Caco-2 (cell line): Measurements from ENCODE around the gene HESX1. TPM values are rescaled to one million over a fixed set of nuclear protein-coding genes. Genes with fewer than 3 reads are reported as not detected.

ENCODE experiments used
- Bru-seq: library from RNA; stranded (reverse); fragments of 400-500 nt; gene quantifications from one replicate; lab custom pipeline; 2021; lab: Mats Ljungman, UMichigan
- BruChase-seq, 2 experiments: library from RNA; stranded (reverse); fragments of 400-500 nt; gene quantifications; one replicate each; lab custom pipeline; 2021; lab: Mats Ljungman, UMichigan
- BruUV-seq: library from RNA; stranded (reverse); fragments of 400-500 nt; replicated peaks from 2 replicates; lab custom pipeline; 2021; lab: Mats Ljungman, UMichigan
- CTCF ChIA-PET: fragments of 300-600 bp; sonication (Branson Sonifier 250); formaldehyde crosslinking; loops from one replicate; lab custom pipeline; 2022; ENCODE audit warnings: antibody characterized with exemption; lab: Charles Lee
- POLR2A ChIA-PET: fragments of 300-600 bp; sonication (Branson Sonifier 250); formaldehyde crosslinking; loops from one replicate; lab custom pipeline; 2022; ENCODE audit warnings: antibody characterized with exemption; lab: Charles Lee
- DNase-seq, 2 experiments: peaks; one replicate each; pipeline versions ENCODE4 v3.0.0 to v3.0.0-alpha.2; 2020 to 2022
- H3K27me3 ChIP-seq: replicated peaks from 2 replicates; pipeline ENCODE4 v1.6.0; 2011; ENCODE audit warnings: low read length; ENCODE audit not compliant: control insufficient read depth, insufficient read depth
- H3K36me3 ChIP-seq: 2 replicates; pipeline ENCODE4 v1.5.1; 2011; ENCODE audit warnings: low read length; ENCODE audit not compliant: control insufficient read depth, insufficient read depth
- H3K4me1 ChIP-seq: fragments of 250-450 bp; sonication (Bioruptor Pico); 2 replicates; pipeline ENCODE4 v1.5.1; 2020; ENCODE audit warnings: mild to moderate bottlenecking
- H3K4me3 ChIP-seq: 2 replicates; pipeline ENCODE4 v1.5.1; 2011; ENCODE audit warnings: low read depth, mild to moderate bottlenecking, control low read depth, low read length
- H3K9me3 ChIP-seq: fragments of 250-450 bp; sonication (Bioruptor Pico); 2 replicates; pipeline ENCODE4 v1.5.1; 2020; ENCODE audit warnings: mild to moderate bottlenecking, moderate library complexity
- H3K27ac Mint-ChIP-seq: one replicate; pipeline ENCODE4 v1.8.0; 2022; ENCODE audit warnings: mixed read lengths; ENCODE audit not compliant: unreplicated experiment
- H3K27me3 Mint-ChIP-seq: one replicate; pipeline ENCODE4 v1.8.0; 2022; ENCODE audit warnings: mixed read lengths; ENCODE audit not compliant: insufficient read depth, unreplicated experiment
- H3K36me3 Mint-ChIP-seq: one replicate; pipeline ENCODE4 v1.8.0; 2022; ENCODE audit warnings: mild to moderate bottlenecking, mixed read lengths; ENCODE audit not compliant: insufficient read depth, unreplicated experiment
- H3K4me1 Mint-ChIP-seq: one replicate; pipeline ENCODE4 v1.8.0; 2022; ENCODE audit warnings: low read depth, mixed read lengths; ENCODE audit not compliant: unreplicated experiment
- H3K4me3 Mint-ChIP-seq: one replicate; pipeline ENCODE4 v1.8.0; 2022; ENCODE audit warnings: mild to moderate bottlenecking, moderate library complexity, mixed read lengths; ENCODE audit not compliant: unreplicated experiment
- H3K9me3 Mint-ChIP-seq: one replicate; pipeline ENCODE4 v1.8.0; 2022; ENCODE audit warnings: mixed read lengths; ENCODE audit not compliant: unreplicated experiment
- intact Hi-C: fragments of 100-400 bp; cut with micrococcal nuclease; formaldehyde crosslinking; loops from one replicate; pipeline ENCODE4 v1.10.0; 2022; ENCODE audit not compliant: unreplicated experiment
- long read RNA-seq: library from polyadenylated mRNA; stranded (forward); transcript quantifications from one replicate; pipeline ENCODE4 v2.0.0, GENCODE V29; 2022
- total RNA-seq: library from RNA; stranded (reverse); gene quantifications from 2 replicates; pipeline ENCODE4 v1.2.3, GENCODE V29; 2022
- TF ChIP-seq, protein P1 (sequence below), 2 experiments: fragments of 200-600 bp in 1 of 2; IDR thresholded peaks; 1 replicate in 1 of 2; 2 replicates in 1 of 2; pipeline versions ENCODE4 v1.5.1 to v1.8.0; 2011 to 2022; ENCODE audit warnings: antibody characterized with exemption in 1 of 2, control low read depth in 1 of 2, inconsistent platforms in 1 of 2, low read depth in 1 of 2, low read length in 1 of 2, mild to moderate bottlenecking in 1 of 2, moderate library complexity in 1 of 2; ENCODE audit not compliant: insufficient read depth in 1 of 2, severe bottlenecking in 1 of 2, unreplicated experiment in 1 of 2

The HESX1 gene
- total RNA-seq: 1.2 and 1.5 TPM in 2 replicates
- Bru-seq, nascent RNA: percentile 39 among the genes with signal in this experiment
- percentile 36 among the genes with signal in this experiment for BruChase-seq, experiment 1, labeled RNA remaining after a 2-hour chase
- percentile 41 among the genes with signal in this experiment for BruChase-seq, experiment 2, labeled RNA remaining after a 6-hour chase
- long read RNA-seq, partial matches to known transcripts: 0 of 6 reads
- long read RNA-seq, other reads (novel, unspliced or antisense): 6 of 6 reads

DNA sequence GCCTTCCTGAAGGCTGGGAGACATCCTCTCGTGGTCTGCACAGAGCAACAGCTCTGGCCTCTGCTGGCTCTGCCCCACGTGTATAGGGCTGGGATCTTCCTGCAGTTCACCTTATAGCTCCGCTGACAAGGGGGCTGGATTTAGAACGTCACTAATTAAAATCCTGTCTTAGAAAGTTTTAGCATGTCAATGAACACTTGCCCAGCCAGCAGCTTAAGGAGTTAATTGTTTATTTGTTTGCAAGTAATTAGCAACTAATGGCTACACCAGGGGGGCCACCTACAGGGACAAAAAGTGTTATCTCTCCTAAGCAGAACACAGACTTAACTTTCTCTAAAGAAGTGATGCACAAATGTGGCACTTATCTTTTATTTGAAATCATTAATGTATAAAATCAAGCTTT is at the start of gene HESX1:
Gene HESX1, minus strand, starts transcription at position 84 of the 403 bp plus-strand sequence. Its CDS starts 60 bp downstream, at position 24.
- H3K27me3 Mint-ChIP-seq: no peaks in the 10 kb centered on the region
- H3K4me3 ChIP-seq: no peak within 1 kb of the TSS
- H3K27ac Mint-ChIP-seq: no peak within 1 kb of the TSS
- no peaks in the 10 kb centered on the region for H3K27me3 ChIP-seq
- ChIA-PET CTCF (no interaction called here), POLR2A (interaction anchor here (0.6 kb wide), 1 partner anchor 251 kb away, joined by 4 read pairs; no protein-coding TSS in a partner anchor)
- no peaks in the 10 kb centered on the region for H3K36me3 Mint-ChIP-seq
- no peaks in the 10 kb centered on the region for H3K36me3 ChIP-seq
- no TSS peak for BruUV-seq
- H3K4me1 ChIP-seq: peaks cover 10% of the 10 kb centered on the region
- no peaks in the 10 kb centered on the region for H3K9me3 ChIP-seq
- H3K4me1 Mint-ChIP-seq: peaks cover 7% of the 10 kb centered on the region
- no peaks in the 10 kb centered on the region for H3K9me3 Mint-ChIP-seq
- TF ChIP-seq, protein P1, sequence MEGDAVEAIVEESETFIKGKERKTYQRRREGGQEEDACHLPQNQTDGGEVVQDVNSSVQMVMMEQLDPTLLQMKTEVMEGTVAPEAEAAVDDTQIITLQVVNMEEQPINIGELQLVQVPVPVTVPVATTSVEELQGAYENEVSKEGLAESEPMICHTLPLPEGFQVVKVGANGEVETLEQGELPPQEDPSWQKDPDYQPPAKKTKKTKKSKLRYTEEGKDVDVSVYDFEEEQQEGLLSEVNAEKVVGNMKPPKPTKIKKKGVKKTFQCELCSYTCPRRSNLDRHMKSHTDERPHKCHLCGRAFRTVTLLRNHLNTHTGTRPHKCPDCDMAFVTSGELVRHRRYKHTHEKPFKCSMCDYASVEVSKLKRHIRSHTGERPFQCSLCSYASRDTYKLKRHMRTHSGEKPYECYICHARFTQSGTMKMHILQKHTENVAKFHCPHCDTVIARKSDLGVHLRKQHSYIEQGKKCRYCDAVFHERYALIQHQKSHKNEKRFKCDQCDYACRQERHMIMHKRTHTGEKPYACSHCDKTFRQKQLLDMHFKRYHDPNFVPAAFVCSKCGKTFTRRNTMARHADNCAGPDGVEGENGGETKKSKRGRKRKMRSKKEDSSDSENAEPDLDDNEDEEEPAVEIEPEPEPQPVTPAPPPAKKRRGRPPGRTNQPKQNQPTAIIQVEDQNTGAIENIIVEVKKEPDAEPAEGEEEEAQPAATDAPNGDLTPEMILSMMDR (IDR thresholded peaks at IDR 0.05; ENCODE audit: insufficient read depth in 1 of 2, low read depth in 1 of 2, low read length in 1 of 2, severe bottlenecking in 1 of 2, unreplicated experiment in 1 of 2): no peak
- no peak for DNase-seq
- H3K4me3 Mint-ChIP-seq: no peak within 1 kb of the TSS
- intact Hi-C loops: no loop called here

DNA sequence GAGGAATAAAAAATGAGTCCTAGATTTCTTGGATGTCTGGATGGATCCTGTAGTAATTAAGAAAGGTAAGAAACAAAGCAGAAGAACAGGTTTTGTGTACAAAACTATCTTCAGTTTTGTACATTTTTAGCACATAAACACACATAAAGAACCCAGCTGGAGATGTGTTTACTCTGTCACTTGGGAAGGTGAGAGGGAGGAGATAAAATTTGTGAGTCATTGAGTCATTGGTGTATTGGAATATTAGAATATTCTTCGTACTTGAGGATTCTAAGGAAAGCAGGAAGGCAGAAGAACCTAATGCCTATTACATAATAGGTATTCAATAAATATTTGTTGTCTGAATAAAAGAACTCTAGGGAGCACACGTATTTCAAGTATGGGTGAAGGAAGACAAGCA is 45.2 kb upstream of the HESX1 start:
- intact Hi-C loops: no loop called here
- no peak for DNase-seq
- POLR2A ChIA-PET: no interaction called here
- no peaks in the 10 kb centered on the region for H3K9me3 ChIP-seq
- BruUV-seq: no TSS peak
- H3K27me3 ChIP-seq: no peaks in the 10 kb centered on the region
- H3K4me1 ChIP-seq: peaks cover 12% of the 10 kb centered on the region
- no peak overlapping the region for H3K27ac Mint-ChIP-seq
- no peaks in the 10 kb centered on the region for H3K27me3 Mint-ChIP-seq
- TF ChIP-seq, protein P1 (IDR thresholded peaks at IDR 0.05; ENCODE audit: insufficient read depth in 1 of 2, low read depth in 1 of 2, low read length in 1 of 2, severe bottlenecking in 1 of 2, unreplicated experiment in 1 of 2): no peak
- no peak overlapping the region for H3K4me3 ChIP-seq
- peaks cover 32% of the 10 kb centered on the region for H3K36me3 Mint-ChIP-seq
- no peak overlapping the region for H3K4me3 Mint-ChIP-seq
- H3K36me3 ChIP-seq: no peaks in the 10 kb centered on the region; the same call in 1 of the 2 replicates
- no peaks in the 10 kb centered on the region for H3K9me3 Mint-ChIP-seq
- peaks cover 15% of the 10 kb centered on the region for H3K4me1 Mint-ChIP-seq
- CTCF ChIA-PET: interaction anchor here (0.5 to 0.7 kb wide), 2 partner anchors 17 to 147 kb away, joined by 3 read pairs; no protein-coding TSS in a partner anchor

DNA sequence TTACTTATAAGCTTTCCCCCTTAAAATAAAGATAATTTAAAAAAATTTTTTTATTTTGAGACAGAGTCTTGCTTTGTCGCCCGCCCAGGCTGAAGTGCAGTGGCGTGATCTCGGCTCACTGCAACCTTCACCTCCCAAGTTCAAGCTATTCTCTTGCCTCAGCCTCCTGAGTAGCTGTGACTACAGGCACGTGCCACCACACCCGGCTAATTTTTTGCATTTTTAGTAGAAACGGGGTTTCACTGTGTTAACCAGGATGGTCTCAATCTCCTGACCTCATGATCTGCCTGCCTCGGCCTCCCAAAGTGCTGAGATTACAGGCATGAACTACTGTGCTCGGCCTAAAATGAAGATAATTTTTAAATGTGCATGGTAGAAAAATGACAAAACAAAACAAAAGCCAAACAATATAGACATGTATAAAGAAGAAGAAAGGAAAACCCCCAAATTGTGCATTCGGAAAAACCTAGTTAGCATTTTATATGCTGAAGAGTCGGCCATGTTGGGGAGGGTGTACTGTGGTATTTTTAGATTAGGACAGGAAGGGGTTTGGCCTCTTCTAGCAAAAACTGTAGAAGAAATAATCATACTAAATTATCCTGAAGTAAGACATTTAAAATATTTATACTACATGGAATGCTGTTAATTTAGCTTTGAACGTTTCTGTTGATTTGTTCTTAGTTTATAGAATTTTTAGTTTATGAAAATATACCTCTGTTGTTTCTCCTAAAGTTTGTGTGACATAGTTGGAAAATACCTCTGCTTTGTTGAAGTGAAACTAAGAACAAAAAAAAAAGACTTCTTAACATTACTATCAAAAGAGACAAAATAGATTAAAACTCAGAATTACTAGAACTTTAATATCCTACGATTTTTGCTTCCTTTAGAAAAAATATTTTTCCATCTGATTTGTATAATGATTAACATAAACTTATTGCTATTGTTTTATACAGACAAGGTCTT is 35.1 kb upstream of the HESX1 start:
- intact Hi-C loops: no loop called here
- BruUV-seq: no TSS peak
- CTCF ChIA-PET: interaction anchor here (0.6 to 0.7 kb wide), 2 partner anchors 56 to 162 kb away, joined by 3 to 5 read pairs; no protein-coding TSS in a partner anchor
- peaks cover 16% of the 10 kb centered on the region for H3K36me3 Mint-ChIP-seq
- peaks cover 1% of the 10 kb centered on the region; the same call in 1 of the 2 replicates for H3K36me3 ChIP-seq
- H3K4me1 ChIP-seq: no peaks in the 10 kb centered on the region
- no peak overlapping the region for H3K4me3 Mint-ChIP-seq
- no peaks in the 10 kb centered on the region for H3K4me1 Mint-ChIP-seq
- no peaks in the 10 kb centered on the region for H3K27me3 ChIP-seq
- H3K4me3 ChIP-seq: no peak overlapping the region
- no peaks in the 10 kb centered on the region for H3K9me3 ChIP-seq
- POLR2A ChIA-PET: no interaction called here
- peaks cover 5% of the 10 kb centered on the region for H3K9me3 Mint-ChIP-seq
- no peaks in the 10 kb centered on the region for H3K27me3 Mint-ChIP-seq
- no peak overlapping the region for H3K27ac Mint-ChIP-seq
- TF ChIP-seq, protein P1 (IDR thresholded peaks at IDR 0.05; ENCODE audit: insufficient read depth in 1 of 2, low read depth in 1 of 2, low read length in 1 of 2, severe bottlenecking in 1 of 2, unreplicated experiment in 1 of 2): no peak
- DNase-seq: no peak
